AG04450 (cell line): ENCODE results near the gene CEP250. TPM values are rescaled to one million over a fixed set of nuclear protein-coding genes. Genes with fewer than 3 reads are reported as not detected.
"Not testable (repeated sequence)": the region's sequence is repeated elsewhere in the genome, so short reads cannot be mapped to it uniquely, and the experiment has no call there.

ENCODE experiments used
- CTCF ChIA-PET: fragments of 300-600, 350-600 bp; formaldehyde crosslinking; extraction: SDS; loops from one replicate; lab custom pipeline; 2022; ENCODE audit warnings: antibody characterized with exemption, inconsistent platforms; lab: Charles Lee
- POLR2A ChIA-PET: fragments of 350-600 bp; formaldehyde crosslinking; extraction: SDS; loops from one replicate; lab custom pipeline; 2021; ENCODE audit warnings: antibody characterized with exemption, inconsistent platforms; lab: Yijun Ruan, JAX
- DNase-seq: peaks from one replicate; pipeline ENCODE4 v3.0.0-alpha.2; 2011; ENCODE audit warnings: low read depth, low spot score
- H3K27ac ChIP-seq: one replicate; pipeline ENCODE4 v1.5.1; 2012; ENCODE audit warnings: low read depth, low read length, control low read depth
- H3K27me3 ChIP-seq: one replicate; pipeline ENCODE4 v1.6.0; 2012; ENCODE audit warnings: low read length; ENCODE audit not compliant: control insufficient read depth, insufficient read depth
- H3K4me3 ChIP-seq: 2 replicates; pipeline ENCODE4 v1.5.1; 2011; ENCODE audit warnings: mild to moderate bottlenecking, low read depth, low read length, control low read depth
- H3K9me3 ChIP-seq: 2 replicates; pipeline ENCODE4 v1.5.1; 2012; ENCODE audit warnings: low read length; ENCODE audit not compliant: control insufficient read depth, insufficient read depth
- polyA plus RNA-seq: library from polyadenylated mRNA; depleted of rRNA; stranded (reverse); fragments of >200 nt; gene quantifications from 2 replicates; pipeline ENCODE4 v1.2.3, GENCODE V29; 2011
- TF ChIP-seq, protein P1 (sequence below): IDR thresholded peaks from 2 replicates; pipeline ENCODE4 v1.5.1; 2011; ENCODE audit warnings: low read depth, low read length, control low read depth, inconsistent platforms

Gene CEP250
- polyA plus RNA-seq, 1 experiment, result 16.8 TPM

GRCh38 chr20:35515341-35515740 lies 59.9 kb downstream of the CEP250 start:
- Histone ChIP-seq H3K27me3 (no peaks in the 10 kb centered on the region), H3K9me3 (no peaks in the 10 kb centered on the region), H3K27ac (no peak overlapping the region), H3K4me3 (no peak overlapping the region)
- DNase-seq, result no peak
- TF ChIP-seq, protein P1, sequence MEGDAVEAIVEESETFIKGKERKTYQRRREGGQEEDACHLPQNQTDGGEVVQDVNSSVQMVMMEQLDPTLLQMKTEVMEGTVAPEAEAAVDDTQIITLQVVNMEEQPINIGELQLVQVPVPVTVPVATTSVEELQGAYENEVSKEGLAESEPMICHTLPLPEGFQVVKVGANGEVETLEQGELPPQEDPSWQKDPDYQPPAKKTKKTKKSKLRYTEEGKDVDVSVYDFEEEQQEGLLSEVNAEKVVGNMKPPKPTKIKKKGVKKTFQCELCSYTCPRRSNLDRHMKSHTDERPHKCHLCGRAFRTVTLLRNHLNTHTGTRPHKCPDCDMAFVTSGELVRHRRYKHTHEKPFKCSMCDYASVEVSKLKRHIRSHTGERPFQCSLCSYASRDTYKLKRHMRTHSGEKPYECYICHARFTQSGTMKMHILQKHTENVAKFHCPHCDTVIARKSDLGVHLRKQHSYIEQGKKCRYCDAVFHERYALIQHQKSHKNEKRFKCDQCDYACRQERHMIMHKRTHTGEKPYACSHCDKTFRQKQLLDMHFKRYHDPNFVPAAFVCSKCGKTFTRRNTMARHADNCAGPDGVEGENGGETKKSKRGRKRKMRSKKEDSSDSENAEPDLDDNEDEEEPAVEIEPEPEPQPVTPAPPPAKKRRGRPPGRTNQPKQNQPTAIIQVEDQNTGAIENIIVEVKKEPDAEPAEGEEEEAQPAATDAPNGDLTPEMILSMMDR, result no peak
- ChIA-PET POLR2A (interaction anchor here (1.4 kb wide), 1 partner anchor 184 kb away, joined by 5 read pairs; the partner anchor contains the start of genes NFS1 and ROMO1), CTCF (no interaction called here)

GRCh38 chr20:35515949-35516645 lies 60.7 kb downstream of the CEP250 start:
- no peaks in the 10 kb centered on the region for H3K27me3 ChIP-seq
- ChIA-PET POLR2A (interaction anchor here (0.6 to 1.6 kb wide), 3 partner anchors 26 to 913 kb away, joined by 5 to 6 read pairs (median 5); partner anchors contain the start of genes ERGIC3, NFS1 and ROMO1), CTCF (interaction anchor here (0.5 kb wide), 1 partner anchor 11 kb away, joined by 3 read pairs; no protein-coding TSS in a partner anchor)
- DNase-seq, result peak; percentile 65
- no peak overlapping the region for H3K4me3 ChIP-seq
- TF ChIP-seq, protein P1, result no peak
- no peaks in the 10 kb centered on the region for H3K9me3 ChIP-seq
- no peak overlapping the region for H3K27ac ChIP-seq

- ChIA-PET POLR2A (interaction anchor here (0.7 to 1.6 kb wide), 2 partner anchors 25 to 44 kb away, joined by 3 to 5 read pairs; partner anchors contain the start of gene ERGIC3), CTCF (interaction anchor here (1.1 kb wide), 1 partner anchor 181 kb away, joined by 3 read pairs; no protein-coding TSS in a partner anchor)
- Histone ChIP-seq H3K9me3 (no peaks in the 10 kb centered on the region), H3K27ac (no peak overlapping the region), H3K27me3 (no peaks in the 10 kb centered on the region), H3K4me3 (no peak overlapping the region)
- TF ChIP-seq, protein P1, result no peak
- no peak for DNase-seq
These were observed 61.7 kb downstream of the CEP250 start for GRCh38 chr20:35517125-35517524.

DNA sequence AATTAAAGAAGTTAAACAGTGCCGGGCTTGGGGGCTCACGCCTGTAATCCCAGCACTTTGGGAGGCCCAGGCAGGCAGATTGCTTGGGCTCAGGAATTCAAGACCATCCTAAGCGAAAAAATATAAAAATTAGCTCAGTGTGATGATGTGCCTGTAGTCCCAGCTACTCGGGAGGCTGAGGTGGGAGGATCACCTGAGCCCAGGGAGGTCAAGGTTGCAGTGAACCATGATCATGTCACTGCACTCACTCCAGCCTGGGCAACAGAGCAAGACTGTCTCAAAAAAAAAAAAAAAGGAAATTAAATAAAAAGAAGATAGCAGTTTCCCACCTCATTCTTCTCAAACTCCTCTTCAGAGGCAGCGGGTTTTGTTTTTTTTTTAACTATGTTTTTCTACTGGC lies 62.4 kb downstream of the CEP250 start:
- not testable (repeated sequence) for H3K9me3 ChIP-seq, H3K27me3 ChIP-seq, H3K4me3 ChIP-seq, DNase-seq, H3K27ac ChIP-seq
- POLR2A ChIA-PET, result interaction anchor here (0.7 kb wide), 2 partner anchors 43 to 599 kb away, joined by 3 read pairs; no protein-coding TSS in a partner anchor
- CTCF ChIA-PET, result interaction anchor here (0.7 to 1.1 kb wide), 2 partner anchors 27 to 181 kb away, joined by 3 read pairs; no protein-coding TSS in a partner anchor

- ChIA-PET POLR2A (interaction anchor here (0.7 kb wide), 2 partner anchors 23 to 414 kb away, joined by 3 to 5 read pairs; partner anchors contain the start of gene ERGIC3), CTCF (no interaction called here)
- TF ChIP-seq, protein P1, result no peak
- no peak for DNase-seq
- no peak overlapping the region for H3K27ac ChIP-seq
- no peak overlapping the region for H3K4me3 ChIP-seq
- no peaks in the 10 kb centered on the region for H3K9me3 ChIP-seq
- no peaks in the 10 kb centered on the region for H3K27me3 ChIP-seq
These were observed 63.6 kb downstream of the CEP250 start for GRCh38 chr20:35518955-35519354.
